NB4 (cell line): Measurements from ENCODE around the gene GLT6D1.

Experiments used
- TF ChIP-seq, protein P1 (sequence below): IDR thresholded peaks from one replicate; pipeline ENCODE4 v1.5.1; 2012; ENCODE audit warnings: low read depth, low read length
- TF ChIP-seq, protein P2 (sequence below): IDR thresholded peaks from 2 replicates; pipeline ENCODE4 v1.6.1; 2011; ENCODE audit warnings: low read depth, low read length

DNA sequence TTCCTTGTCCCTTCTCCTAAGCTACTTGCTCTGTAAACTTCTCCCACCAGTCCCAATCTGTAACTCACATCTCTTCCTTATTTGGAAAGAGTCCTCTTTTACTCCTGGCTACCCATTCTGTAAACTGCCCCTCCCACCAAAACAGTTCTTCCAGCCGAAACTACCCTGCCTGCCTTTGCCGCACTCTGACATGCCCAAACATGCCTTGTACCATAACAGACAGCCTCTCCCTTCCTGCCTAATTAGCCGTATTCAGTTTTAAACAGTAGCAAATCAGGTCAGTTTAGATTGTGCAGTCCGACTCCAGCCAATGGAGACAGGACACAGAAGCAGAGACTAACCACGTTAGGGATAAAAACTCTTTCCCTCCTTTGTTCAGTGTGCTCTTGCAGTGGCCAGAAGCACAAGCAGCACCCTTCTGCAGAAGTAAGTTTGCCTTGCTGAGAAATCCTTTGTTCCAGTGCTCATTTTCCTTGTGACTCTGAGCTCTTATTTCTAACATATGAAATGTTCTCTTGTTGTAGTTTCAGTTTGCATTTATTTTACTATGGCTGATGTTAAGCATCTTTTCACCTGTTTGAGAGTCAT is 5.4 kb upstream of the GLT6D1 start:
- TF ChIP-seq, protein P1, sequence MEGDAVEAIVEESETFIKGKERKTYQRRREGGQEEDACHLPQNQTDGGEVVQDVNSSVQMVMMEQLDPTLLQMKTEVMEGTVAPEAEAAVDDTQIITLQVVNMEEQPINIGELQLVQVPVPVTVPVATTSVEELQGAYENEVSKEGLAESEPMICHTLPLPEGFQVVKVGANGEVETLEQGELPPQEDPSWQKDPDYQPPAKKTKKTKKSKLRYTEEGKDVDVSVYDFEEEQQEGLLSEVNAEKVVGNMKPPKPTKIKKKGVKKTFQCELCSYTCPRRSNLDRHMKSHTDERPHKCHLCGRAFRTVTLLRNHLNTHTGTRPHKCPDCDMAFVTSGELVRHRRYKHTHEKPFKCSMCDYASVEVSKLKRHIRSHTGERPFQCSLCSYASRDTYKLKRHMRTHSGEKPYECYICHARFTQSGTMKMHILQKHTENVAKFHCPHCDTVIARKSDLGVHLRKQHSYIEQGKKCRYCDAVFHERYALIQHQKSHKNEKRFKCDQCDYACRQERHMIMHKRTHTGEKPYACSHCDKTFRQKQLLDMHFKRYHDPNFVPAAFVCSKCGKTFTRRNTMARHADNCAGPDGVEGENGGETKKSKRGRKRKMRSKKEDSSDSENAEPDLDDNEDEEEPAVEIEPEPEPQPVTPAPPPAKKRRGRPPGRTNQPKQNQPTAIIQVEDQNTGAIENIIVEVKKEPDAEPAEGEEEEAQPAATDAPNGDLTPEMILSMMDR, result no peak
- TF ChIP-seq, protein P2, sequence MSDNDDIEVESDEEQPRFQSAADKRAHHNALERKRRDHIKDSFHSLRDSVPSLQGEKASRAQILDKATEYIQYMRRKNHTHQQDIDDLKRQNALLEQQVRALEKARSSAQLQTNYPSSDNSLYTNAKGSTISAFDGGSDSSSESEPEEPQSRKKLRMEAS, result no peak
